Activated gamma-delta T cell treated with Interleukin-2 at 50 U/mL for 16 hours (primary cell): ENCODE results near the gene SEC14L5.
"Not testable (repeated sequence)": the region's sequence is repeated elsewhere in the genome, so short reads cannot be mapped to it uniquely, and the experiment has no call there.

Source experiments
- DNase-seq: peaks from one replicate; pipeline ENCODE4 v3.0.0-alpha.2; 2020

The SEC14L5 gene

DNA sequence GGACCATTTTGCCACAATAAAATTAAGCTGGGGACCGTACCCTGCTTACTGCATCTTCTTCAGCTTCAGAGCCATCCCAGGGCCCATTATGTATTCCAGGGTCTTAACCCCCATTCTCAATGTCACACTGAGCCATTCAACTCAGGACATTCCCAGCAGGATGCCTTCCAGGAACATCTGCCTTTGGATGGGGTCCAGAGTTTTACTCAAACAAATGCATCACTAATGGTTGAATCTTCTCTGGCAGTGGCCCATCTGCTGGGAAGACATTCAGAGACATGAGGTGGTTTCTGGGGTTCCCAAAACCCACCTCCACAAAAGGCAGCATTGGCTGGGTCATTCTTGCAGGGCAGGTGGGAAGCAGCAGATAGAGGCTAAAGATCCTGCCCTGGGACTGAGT is 3.4 kb upstream of the SEC14L5 start:
- DNase-seq = no peak

DNA sequence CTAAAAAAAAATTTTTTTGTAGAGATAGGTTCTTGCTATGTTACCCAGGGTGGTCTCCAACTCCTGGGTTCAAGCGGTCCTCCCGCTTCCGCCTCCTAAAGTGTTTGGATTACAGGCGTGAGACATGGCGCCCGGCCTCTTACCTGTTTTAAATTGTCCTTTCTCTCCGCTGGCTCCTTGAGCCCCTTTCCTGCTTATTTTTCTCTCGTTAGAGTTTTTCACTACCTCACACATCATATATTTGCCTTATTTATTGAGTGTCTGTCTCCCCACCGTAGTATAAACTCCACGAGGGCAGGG is 760 bp upstream of the SEC14L5 start:
- no peak for DNase-seq

DNA sequence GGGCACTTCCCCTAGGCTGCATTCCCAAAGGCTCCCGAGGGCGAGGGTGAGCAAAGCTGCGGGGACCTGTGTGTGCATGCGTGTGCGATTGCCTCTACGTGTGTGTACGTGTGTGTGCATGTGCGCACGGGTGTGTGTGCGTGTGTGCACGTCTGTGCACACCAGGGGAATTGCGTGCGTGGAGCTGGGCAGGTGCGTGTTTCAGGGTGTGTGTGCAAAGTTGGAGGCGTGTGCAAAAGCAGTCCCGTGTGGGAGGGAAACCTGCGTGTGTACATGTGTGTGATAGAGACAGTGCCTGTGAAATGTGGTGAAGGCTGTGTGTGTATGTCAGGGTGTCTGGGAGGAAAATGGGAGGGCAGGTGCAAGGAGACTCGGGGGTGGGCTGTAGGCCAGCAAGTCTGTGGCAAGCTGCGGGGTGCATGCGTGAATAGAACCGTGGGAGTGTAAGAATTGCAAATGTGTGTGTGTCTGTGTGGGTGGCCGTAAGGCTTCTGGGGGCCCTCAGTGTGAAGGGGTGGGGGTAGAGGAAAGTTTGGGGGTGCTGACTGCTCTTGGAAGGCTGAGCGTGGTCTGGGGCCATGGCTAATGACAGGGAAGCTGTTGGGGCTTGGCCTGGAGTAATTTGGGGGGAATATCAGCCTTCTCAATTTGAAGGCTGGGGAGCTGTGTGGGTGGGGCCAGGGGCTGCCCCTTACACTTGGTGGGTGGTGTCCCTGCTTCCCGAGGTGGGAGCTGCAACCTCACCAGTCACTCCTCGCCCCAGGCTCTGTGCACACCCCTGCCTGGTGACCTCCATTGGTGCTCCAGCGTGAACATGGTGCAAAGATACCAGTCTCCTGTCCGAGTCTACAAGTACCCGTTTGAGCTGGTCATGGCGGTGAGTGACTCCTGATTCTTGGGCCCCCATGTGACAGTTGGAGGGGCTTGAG is 644 bp downstream of the SEC14L5 start:
- no peak for DNase-seq

DNA sequence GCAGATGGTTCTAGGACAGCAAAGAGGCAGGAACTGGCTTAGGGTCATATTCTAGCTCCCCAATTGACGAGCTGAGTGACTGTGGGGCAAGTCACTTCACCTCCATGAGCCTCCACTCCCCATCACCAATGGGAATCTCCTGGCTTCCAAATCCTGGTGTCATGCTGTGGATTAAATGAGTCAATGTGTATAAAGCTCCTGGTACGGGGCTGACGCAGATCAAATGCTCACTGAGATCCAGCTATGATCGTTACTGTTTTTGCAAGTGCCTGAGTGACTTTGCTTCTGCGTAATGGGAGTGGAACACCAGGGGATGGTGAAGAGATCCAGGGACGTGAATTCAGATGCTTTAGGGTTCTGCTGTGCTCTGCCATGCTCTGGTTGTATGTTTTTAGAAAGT is 2.4 kb downstream of the SEC14L5 start:
- DNase-seq = no peak

DNA sequence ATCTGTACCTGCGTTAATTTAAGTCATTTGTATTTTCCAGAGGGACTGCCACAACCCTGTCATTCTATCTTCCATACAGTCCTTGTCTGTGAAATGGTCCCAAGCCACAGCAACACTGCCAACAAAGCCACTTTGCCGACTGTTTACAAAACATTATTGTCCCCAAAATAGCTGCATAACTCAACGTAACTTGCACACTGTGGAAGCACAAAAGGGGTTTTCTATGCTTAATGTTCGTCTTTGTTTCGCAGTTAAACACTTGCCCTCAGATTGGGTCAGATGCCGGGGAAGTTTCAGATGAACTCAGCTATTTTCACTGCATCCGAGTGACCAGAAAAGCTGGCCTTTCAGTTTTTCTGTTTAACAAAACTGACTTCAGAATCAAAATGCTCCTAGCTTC is 4.6 kb downstream of the SEC14L5 start:
- DNase-seq = no peak

DNA sequence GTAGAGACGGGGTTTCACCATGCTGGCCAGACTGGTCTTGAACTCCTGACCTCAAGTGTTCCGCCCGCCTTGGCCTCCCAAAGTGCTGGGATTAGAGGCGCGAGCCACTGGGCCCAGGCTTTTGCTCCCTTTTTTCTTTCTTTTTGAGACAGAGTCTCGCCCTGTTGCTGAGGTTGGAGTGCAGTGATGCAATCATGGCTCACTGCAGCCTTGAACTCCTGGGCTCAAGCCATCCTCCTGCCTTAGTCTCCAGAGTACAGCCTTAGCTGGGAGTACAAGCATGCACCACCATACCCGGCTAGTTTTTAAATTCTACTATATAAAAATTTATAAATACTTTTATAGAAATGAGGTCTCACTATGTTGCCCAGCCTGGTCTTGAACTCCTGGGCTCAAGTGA is 5.4 kb downstream of the SEC14L5 start:
- not testable (repeated sequence) for DNase-seq

DNA sequence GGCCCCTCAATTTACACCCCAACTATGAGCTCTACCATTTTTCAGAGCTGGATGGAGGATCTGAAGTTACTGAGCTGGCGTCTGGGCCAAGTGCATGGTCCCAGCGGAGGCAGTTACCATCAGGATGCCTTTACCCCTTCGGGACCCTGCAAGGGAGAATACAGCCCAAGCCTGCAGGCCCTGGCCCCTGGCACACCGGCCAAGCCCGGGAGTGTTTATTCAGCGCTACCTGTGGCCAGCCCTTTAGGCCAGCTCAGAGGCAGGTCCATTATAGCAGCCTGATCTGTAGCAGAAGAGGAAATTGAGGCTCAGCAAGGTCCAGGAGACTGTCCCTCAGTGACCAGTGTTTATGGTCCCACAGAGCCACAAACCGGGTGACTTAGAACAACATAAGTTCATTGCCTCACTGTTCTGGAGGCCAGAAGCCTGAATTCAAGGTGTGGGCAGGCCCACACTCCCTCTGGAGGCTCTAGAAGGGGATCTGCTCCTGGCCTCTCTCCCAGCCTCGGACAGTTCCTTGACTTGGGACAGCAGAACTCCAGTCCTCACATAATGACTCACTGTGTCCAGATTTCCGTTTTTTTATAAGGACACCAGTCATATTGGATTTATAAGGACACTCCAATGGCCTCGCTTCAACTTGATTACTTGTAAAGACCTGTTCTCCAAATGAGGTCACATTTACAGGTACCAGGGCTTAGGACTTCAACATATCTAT is 8.8 kb downstream of the SEC14L5 start:
- DNase-seq = no peak

DNA sequence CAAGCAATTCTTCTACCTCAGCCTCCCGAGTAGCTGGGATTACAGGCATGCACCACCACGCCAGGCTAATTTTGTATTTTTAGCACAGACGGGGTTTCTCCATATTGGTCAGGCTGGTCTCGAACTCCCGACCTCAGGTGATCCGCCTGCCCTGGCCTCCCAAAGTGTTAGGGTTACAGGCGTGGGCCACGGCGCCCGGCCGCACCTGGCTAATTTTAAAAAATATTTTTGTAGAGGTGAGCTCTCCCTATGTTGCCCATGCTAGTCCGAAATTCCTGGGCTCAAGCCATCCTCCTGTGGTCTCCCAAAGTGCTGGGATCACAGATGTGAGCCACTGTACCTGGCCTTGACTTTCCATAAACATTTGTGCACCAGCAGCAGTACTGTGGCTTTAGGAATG is 10.1 kb downstream of the SEC14L5 start:
- DNase-seq = not testable (repeated sequence)

DNA sequence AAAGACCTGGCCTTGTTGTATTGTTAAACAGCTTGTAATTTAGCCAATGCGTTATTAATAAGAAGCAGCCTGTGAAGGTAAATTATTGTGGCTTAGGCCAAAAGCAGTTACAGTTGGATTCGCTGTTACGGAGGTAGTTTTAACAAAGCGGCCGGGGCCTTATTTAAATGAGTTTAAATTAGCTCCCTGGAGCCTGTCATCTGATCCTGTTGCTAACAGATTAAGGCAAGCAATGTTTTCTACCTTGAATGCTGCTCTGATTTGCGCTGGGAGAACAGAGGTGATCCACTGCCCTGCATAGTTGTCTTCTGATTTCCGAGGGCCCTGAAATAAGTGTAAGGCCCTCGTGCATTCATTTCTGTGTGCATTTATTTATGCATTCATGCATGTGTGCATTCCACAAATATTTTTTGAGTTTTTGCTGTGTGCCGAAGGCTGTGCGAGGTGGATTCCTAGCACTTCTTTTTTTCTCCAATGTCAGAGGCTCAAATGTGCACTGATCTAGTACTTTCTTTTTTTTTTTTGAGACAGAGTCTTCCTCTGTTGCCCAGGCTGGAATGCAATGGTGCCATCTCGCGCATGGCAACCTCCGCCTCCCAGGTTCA is 10.9 kb downstream of the SEC14L5 start:
- DNase-seq = no peak

DNA sequence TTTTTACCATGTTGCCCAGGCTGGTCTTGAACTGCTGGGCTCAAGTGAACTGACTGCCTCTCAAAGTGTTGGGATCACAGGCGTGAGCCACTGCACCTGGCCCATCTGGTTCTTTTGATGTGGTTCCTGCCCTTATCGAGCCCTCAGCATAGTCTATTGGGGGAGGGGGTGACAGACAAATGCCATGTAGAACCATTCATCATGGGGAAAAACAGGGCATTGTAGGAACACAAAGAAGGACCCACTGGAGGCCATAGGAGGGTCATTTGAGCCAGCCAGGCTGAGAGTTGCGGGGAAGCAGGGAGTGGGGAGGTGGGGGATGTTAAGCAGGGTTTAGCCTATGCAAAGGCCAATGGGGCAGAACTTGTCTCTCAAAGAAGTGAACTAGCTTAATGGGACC is 11.9 kb downstream of the SEC14L5 start:
- no peak for DNase-seq

DNA sequence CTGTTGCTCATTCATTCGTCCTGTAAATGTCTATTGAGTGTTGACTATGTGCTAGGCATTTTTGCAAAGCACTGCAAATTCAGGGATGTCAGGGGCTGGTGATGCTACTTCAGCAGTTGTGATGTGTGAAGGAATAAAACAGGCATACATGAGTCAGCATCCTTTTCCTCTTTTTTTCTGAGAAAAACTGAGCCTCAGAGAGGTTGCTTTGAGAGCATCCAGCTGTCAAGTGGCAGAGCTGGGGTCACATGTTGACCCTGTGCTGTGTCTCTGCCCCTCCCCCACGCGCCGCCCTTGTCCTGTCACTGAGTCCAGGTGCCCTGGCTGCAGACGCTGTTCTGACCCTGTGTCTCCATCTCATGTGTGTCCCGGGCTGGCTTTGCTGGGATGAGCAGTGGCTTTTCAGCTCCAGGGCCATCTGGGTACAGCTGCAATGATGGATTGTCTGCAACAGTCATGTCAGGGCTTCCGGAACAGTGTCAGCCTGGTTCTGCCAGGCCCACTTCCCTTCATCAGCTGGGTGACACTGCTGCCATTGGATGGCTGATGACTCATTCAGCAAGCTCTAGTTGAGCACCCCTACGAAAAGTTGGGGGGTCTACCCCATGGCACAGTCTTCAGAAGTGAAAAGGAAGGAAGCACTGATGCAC is 14.9 kb downstream of the SEC14L5 start:
- no peak for DNase-seq

DNA sequence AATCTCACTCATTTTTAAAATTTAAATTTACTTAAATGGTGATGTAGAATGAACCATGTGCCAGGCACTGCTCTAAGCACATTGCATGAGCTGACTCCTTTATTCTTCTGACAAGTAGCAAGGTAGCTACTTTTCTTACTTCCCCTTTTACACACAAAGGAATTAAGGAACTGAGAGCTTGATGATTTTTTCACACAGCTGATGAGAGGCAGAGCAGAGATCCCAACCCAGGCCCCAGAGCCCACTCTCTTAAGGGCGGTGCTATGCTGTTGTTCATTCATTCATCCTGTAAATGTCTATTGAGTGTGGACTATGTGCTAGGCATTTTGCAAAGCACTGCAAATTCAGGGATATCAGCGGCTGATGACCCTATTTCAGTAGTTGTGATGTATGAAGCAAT is 17.9 kb downstream of the SEC14L5 start:
- DNase-seq = no peak

DNA sequence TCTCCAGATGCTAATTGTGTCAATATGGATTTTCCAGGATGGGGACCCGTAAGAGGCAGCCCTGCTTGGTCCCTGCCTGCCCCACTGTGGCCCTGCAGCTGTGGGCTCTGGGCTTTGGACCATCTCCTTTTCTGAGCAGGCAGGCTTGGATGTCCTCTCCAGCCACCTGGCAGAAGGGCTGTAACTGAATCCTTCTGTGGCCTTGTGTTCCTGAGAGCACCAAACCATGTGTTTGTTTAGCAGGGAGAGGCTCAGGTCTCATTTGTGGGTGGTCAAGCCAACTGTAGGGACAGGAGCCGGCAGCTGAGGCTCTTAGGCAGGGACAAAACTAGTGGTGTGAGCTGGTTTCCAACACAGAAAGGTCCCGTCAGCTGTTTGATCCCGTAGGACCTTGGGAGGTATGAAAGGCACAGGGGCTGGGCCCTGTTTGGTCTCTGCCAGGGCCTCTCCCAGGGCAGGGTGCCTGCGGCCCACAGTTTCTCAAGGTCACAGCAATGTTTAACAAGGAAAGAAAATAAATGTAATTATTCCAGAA is 18.5 kb downstream of the SEC14L5 start:
- no peak for DNase-seq

DNA sequence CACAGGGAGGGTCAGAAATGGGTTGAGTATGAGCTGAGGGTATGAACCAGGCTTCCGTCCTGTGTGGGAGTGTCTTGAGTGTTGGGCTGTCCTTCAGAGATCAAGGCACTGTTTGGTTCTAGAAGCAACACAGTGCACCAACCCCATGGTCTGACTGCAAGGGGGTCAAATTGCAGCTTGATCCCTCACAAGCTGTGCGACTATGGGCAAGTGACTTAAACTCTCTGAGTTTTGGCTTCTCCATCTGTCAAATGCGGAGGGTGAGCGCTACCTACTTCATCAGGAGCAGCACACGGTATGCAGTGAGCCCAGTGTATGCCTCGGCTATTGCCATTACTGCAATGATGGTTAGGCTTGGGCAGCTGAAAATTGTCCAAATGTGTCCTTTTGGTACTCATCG is 21.0 kb downstream of the SEC14L5 start:
- DNase-seq = no peak

DNA sequence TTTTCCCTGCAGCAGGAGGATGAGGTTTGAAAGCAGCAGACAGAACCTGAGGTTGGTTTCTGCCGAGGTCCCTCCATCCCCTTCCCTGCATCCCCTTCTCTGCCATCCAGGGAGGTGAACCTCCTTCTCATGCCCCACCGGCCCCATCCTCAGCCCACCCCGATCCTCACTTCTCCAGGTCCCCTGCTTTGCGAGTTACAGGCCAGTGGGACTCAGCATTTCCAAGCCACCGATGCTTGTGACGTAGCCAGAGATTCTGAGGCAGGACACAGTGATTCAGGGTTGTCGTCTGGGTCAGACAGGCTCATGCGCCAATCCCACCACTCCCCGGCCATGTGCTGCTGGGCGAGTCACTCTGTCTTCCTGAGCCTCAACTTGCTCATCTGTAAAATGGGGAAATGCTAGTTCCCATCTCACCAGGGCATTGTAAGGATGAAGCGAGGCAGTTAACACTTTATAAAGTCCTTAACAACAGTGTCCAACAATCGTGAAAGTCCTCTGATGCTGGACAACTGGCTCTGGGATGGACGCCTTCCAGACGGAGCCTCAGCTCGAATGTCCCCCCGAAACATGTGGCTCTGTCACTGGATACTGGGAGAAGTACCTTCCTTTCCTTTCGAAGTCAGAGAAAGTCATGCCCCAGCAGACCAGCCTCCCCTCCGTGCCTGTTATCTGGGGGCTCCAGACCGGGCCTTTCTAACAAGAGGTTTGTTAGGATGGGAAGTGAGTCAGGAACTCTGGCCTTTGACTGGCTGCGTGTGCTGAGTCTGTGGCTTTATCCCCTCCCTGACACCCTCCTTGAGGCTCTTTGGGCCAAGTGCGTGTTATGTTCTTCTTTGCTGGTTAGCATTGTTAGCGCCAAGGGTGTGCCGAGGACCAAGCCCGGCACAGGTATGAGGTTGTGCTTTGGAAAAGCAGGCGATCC is 21.9 kb downstream of the SEC14L5 start:
- DNase-seq = no peak

DNA sequence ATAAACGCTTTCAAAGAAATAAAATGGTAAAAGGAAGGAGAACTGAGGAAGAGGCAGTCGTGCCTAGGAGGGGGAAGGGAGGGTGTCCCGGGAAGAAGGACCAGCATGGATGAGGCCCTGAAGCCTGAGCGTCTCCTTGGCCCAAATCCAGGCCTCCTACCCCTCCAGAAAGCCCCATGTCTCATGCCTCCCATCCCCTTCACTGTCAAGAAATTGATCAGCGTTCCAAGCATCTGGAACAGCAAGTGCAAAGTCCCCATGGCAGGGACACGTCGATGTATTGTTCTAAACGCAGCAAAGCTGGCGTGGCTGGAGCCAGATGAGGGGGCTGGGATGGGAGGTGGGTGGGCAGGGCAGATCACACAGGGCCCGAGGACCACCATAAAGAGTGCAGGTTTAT is 22.6 kb downstream of the SEC14L5 start:
- no peak for DNase-seq

DNA sequence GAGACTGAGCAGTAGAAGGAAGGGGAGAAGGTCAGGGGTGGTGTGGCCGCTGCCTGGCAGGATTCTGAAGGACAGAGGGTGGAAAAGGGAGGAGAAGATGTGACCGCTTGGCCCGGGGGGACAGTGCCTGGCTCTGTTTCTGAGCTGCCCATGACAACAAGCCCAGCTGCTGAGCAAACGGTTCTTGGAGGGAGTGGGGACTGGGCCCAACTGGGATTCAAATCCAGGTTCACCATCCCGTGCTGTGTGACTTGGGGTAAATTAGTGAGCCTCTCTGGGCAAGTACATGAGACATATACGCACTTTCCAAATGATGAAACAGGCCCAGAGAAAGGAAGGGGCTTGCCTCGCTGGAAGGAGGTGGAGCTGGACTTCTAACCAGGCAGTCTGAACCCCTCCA is 23.3 kb downstream of the SEC14L5 start:
- no peak for DNase-seq

DNA sequence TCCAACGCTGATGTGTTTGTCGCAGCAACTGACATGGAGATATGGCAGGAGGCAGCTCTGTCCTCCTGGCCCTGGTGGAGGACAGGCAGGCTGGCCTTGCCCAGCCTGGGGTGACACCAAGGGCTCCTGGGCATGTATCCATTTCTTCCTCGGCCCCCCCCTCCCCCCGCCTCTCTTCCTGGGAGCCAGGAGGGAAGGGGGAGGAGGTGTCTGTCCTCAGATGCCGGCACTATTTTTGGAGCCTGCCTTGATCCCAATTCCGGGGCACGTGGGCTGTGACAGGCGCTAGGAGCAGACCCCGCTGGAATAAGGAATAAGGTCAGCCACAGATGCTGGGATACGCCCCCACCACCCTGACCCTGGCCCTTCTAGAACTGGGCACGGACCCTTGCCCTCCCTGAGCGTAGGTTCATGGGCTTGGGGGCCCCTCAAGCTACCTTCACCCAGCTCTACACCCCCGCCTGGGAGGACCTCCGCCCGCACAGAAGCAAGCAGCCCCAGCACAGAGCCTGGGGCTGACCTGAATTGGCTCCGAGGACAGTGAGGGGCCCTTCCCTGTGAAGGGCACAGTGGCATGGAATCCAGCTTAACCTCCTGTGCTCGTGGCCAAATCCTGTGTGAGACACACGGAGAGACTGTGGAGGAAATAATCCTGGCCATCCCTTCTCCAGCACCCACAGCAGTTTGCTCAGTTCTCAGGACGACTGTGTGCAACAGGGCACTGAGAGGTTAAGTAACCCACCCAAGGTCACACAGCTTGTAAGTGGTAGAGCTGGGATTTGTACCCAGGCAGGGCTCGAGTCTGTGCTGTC is 24.1 kb downstream of the SEC14L5 start:
- DNase-seq = no peak

DNA sequence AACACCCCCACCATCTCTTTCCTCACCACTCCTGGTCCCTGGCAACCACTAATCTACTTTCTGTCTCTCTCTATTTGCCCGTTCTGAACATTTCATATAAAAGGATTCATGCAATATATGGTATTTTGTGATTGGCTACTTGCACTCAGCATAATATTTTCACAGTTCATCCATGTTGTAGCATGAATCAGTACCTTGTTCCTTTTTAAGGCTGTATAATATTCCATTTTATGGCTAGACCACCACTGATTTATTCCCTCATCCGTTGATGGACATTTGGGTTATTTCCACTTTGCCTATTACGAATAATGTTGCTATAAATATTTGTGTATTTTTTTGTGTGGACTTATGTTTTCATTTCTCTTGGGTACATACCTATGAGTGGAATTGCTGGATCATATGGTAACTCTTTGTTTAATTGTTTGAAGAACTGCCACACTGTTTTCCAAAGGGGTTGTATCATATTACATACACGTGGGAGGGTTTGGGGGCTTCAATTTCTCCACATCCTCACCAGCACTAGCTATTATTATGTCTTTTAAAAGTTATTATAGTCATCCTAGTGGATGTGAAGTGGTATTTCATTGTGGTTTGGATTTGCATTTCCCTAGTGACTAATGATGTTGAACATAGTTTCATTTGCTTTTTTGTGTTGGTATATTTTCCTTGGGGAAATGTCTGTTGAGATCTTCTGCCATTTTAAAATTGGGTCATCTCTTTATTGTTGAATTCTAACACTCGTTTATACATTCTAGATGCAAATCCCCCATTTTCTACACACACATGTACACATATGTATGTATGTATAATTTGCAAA is 26.3 kb downstream of the SEC14L5 start:
- DNase-seq = no peak

DNA sequence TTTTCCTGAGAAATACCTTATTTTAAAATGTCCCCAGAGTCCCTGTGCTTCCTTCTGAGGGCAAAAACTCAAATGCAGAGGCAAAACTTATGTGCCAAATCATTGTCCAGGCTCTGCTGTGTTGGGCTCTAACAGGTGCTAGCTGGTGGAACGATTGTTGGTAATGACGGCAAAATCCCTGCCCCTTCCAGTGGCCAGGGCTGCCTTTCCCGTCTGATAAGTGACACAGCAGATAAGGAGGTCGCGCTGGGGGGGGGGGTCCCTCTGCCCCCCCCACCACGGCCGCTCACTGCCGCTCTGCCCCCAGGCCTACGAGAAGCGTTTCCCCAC is 29.1 kb downstream of the SEC14L5 start:
- no peak for DNase-seq
